ENCODE measurements around the gene MAEA. TPM values are rescaled to one million over a fixed set of nuclear protein-coding genes. Genes with fewer than 3 reads are reported as not detected.

The MAEA gene
- total RNA-seq, 2 experiments from 2014 or later: 61.5 to 63.2 TPM

DNA sequence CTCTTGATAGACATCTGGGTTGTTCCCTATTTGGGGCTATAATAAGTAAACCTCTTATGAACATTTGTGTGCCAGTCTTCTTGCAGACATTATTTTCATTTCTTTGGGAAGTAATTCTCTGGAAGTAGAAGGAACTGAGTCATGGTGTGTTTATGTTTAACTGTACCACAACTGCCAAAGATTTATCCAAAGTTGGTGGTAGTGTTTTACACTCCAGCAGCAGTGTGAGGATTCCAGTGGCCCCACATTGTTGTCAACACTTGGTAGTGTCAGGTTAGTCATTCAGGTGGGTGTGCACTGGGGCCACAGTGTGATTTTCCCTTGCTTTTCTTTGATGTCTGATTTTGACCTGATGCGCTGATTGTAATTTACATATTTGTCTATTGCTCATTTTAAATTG, 52.3 kb downstream of the MAEA start:
- intact Hi-C loops (cut with DNase I, micrococcal nuclease): no loop called here
- peaks cover 22% of the 10 kb centered on the region for H3K4me1 ChIP-seq (ENCODE audit: insufficient read depth, low read length)
- CTCF ChIA-PET: no interaction called here
- peaks cover 45% of the 10 kb centered on the region for H3K36me3 ChIP-seq (ENCODE audit: insufficient read depth, low read length)
- no peak for DNase-seq
- H3K4me3 ChIP-seq (ENCODE audit: low read length): no peak overlapping the region
- peaks cover 34% of the 10 kb centered on the region for H3K4me1 Mint-ChIP-seq (ENCODE audit: low read depth)
- H3K9me3 Mint-ChIP-seq: no peaks in the 10 kb centered on the region
- H3K27me3 ChIP-seq (ENCODE audit: control insufficient read depth in 1 of 2, insufficient read depth in 2 of 2, low read length in 2 of 2): no peaks in the 10 kb centered on the region
- H3K27ac Mint-ChIP-seq: peak overlapping the region; percentile 27
- peaks cover 0 to 4% of the 10 kb centered on the region in 2 experiments for H3K9me3 ChIP-seq (ENCODE audit: control insufficient read depth in 1 of 2, insufficient read depth in 1 of 2, low read length in 2 of 2)
- peaks cover 43% of the 10 kb centered on the region for H3K36me3 Mint-ChIP-seq (ENCODE audit: low read depth)
- no peak for ATAC-seq (ENCODE audit: poor library complexity)
- POLR2A ChIA-PET: no interaction called here
- H3K4me3 Mint-ChIP-seq: no peak overlapping the region
- TF ChIP-seq, protein P1, sequence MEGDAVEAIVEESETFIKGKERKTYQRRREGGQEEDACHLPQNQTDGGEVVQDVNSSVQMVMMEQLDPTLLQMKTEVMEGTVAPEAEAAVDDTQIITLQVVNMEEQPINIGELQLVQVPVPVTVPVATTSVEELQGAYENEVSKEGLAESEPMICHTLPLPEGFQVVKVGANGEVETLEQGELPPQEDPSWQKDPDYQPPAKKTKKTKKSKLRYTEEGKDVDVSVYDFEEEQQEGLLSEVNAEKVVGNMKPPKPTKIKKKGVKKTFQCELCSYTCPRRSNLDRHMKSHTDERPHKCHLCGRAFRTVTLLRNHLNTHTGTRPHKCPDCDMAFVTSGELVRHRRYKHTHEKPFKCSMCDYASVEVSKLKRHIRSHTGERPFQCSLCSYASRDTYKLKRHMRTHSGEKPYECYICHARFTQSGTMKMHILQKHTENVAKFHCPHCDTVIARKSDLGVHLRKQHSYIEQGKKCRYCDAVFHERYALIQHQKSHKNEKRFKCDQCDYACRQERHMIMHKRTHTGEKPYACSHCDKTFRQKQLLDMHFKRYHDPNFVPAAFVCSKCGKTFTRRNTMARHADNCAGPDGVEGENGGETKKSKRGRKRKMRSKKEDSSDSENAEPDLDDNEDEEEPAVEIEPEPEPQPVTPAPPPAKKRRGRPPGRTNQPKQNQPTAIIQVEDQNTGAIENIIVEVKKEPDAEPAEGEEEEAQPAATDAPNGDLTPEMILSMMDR (IDR thresholded peaks at IDR 0.05): no peak
- no peak overlapping the region for H3K27ac ChIP-seq (ENCODE audit: low read depth in 1 of 2, low read length in 2 of 2)
- no peaks in the 10 kb centered on the region for H3K27me3 Mint-ChIP-seq

DNA sequence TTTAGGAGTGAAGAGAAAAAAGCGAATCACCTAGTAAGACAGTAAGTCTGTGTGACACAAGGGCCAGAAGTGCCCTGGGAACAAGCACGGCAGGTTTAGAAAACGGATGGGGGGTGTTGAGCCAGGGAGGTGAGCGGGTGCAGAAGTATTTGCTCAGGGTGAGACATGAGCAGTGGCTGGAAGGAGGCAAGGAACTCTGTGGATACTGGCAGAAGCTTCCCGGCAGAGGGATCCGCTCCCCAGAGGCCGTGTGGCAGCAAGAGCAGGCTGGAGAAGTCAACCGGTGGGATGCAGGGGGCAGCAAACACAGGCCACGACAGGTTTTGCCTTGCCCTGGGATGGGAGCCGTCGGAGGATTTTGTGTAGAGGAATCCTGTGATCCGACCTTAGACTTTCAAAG, 55.0 kb downstream of the MAEA start:
- Mint-ChIP-seq H3K27me3 (no peaks in the 10 kb centered on the region), H3K4me3 (peak overlapping the region; percentile 83), H3K9me3 (no peaks in the 10 kb centered on the region), H3K27ac (peak overlapping the region; percentile 95), H3K4me1 (ENCODE audit: low read depth) (peaks cover 44% of the 10 kb centered on the region), H3K36me3 (ENCODE audit: low read depth) (peaks cover 32% of the 10 kb centered on the region)
- H3K36me3 ChIP-seq (ENCODE audit: insufficient read depth, low read length): peaks cover 21% of the 10 kb centered on the region
- intact Hi-C loops (cut with DNase I, micrococcal nuclease): loop anchor here (5.0 kb wide), 6 partner anchors 37 to 562 kb away; partner anchors contain the start of genes FGFRL1 (in 2 of the 2), GAK (in 1 of the 2), SLBP (in 1 of the 2) and TMEM175 (in 1 of the 2)
- H3K27me3 ChIP-seq (ENCODE audit: control insufficient read depth in 1 of 2, insufficient read depth in 2 of 2, low read length in 2 of 2): no peaks in the 10 kb centered on the region
- no peak for DNase-seq
- H3K4me1 ChIP-seq (ENCODE audit: insufficient read depth, low read length): peaks cover 29% of the 10 kb centered on the region
- POLR2A ChIA-PET: interaction anchor here (1.5 to 4.0 kb wide), 2 partner anchors 12 to 94 kb away, joined by 6 to 178 read pairs; partner anchors contain the start of gene CTBP1
- TF ChIP-seq, protein P1 (IDR thresholded peaks at IDR 0.05): no peak
- no peak overlapping the region for H3K4me3 ChIP-seq (ENCODE audit: low read length)
- no peak for ATAC-seq (ENCODE audit: poor library complexity)
- H3K9me3 ChIP-seq (ENCODE audit: control insufficient read depth in 1 of 2, insufficient read depth in 1 of 2, low read length in 2 of 2): no peaks in the 10 kb centered on the region
- CTCF ChIA-PET: interaction anchor here (1.6 to 2.5 kb wide), 2 partner anchors 14 to 55 kb away, joined by 15 to 17 read pairs; partner anchors contain the start of gene MAEA
- no peak overlapping the region for H3K27ac ChIP-seq (ENCODE audit: low read depth in 1 of 2, low read length in 2 of 2)

DNA sequence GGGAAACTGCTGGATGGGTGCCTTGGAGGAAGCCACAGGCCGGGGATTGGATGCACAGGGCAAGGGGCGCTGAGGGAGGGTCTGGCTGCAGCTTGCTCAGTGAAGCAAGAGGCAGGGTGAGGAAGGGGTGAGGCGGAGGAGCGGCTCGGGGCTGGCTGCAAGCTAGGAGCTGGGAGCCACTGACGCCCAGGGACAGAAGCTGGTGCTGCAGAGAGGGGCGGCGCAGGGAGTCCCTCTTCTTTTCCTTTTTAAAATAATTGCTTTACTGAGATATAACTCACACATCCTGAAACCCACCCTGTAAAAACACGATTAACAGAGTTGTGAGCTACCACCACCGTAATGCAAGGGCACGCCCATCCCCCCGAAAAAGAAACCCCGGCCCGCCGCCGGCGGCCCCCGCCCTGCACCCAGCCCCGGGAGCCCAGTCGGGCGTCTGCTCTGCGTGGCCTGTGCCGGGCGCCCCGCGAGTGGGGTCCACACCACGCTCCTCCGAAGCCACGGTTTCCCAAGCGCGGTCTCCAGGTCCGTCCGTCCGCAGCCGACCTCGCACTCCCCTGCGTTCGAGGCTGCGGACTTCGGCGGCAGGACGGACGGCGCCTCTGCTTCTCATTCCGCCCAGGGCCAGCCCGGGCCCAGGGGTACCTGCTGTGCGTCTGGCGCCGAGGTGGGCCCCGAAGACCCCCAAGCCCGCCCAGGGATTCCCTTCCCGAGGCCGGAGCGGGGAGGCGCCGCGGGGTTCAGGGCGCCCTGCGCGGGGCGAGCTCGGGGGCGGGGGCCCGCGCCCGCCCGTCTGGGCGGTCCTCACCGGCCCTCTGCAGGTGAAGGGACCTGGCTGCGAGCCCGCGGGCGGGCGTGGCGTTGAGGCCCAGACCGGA, 56.5 kb downstream of the MAEA start:
- Mint-ChIP-seq H3K27me3 (no peaks in the 10 kb centered on the region), H3K4me1 (ENCODE audit: low read depth) (peaks cover 55% of the 10 kb centered on the region), H3K36me3 (ENCODE audit: low read depth) (peaks cover 29% of the 10 kb centered on the region), H3K4me3 (peak overlapping the region; percentile 96), H3K9me3 (no peaks in the 10 kb centered on the region), H3K27ac (peak overlapping the region; percentile 96)
- peaks cover 10% of the 10 kb centered on the region for H3K36me3 ChIP-seq (ENCODE audit: insufficient read depth, low read length)
- peak; percentile 55 for ATAC-seq (ENCODE audit: poor library complexity)
- no peaks in the 10 kb centered on the region for H3K9me3 ChIP-seq (ENCODE audit: control insufficient read depth in 1 of 2, insufficient read depth in 1 of 2, low read length in 2 of 2)
- peak overlapping the region; percentile 73 to 84 for H3K27ac ChIP-seq (ENCODE audit: low read depth in 1 of 2, low read length in 2 of 2)
- TF ChIP-seq, protein P1 (IDR thresholded peaks at IDR 0.05): peak; percentile 73
- H3K4me1 ChIP-seq (ENCODE audit: insufficient read depth, low read length): peaks cover 35% of the 10 kb centered on the region
- H3K27me3 ChIP-seq (ENCODE audit: control insufficient read depth in 1 of 2, insufficient read depth in 2 of 2, low read length in 2 of 2): no peaks in the 10 kb centered on the region
- intact Hi-C loops (cut with DNase I, micrococcal nuclease): loop anchor here (1.0 to 5.0 kb wide), 14 partner anchors 15 to 565 kb away; partner anchors contain the start of genes CTBP1 (in 2 of the 2), FGFRL1 (in 2 of the 2), MAEA (in 2 of the 2) and GAK (in 1 of the 2)
- peak overlapping the region; percentile 76 for H3K4me3 ChIP-seq (ENCODE audit: low read length)
- DNase-seq: peak; percentile 22 to 83 (median 54)
- CTCF ChIA-PET: interaction anchor here (0.6 to 2.5 kb wide), 15 partner anchors 14 to 1174 kb away, joined by 3 to 19 read pairs (median 6); partner anchors contain the start of gene MAEA
- POLR2A ChIA-PET: interaction anchor here (0.7 to 4.0 kb wide), 28 partner anchors 10 to 524 kb away, joined by 3 to 178 read pairs (median 6); partner anchors contain the start of genes CTBP1, FGFRL1, MAEA and NSD2
